CD4-positive, CD25-positive, alpha-beta regulatory T cell (primary cell): ENCODE measurements around the gene TCEA3. TPM values are rescaled to one million over a fixed set of nuclear protein-coding genes. Genes with fewer than 3 reads are reported as not detected.

ENCODE experiments used
- ATAC-seq, 2 donors: fragments of 150-1000 bp; cut with Tn5 transposase; one replicate each; pipeline ENCODE4 v1.10.0; 2021; ENCODE audit warnings: low read depth in 2 of 2, moderate number of reproducible peaks in 2 of 2, moderate library complexity in 1 of 2
- DNase-seq, 3 donors: peaks; one replicate each; pipeline versions ENCODE4 v3.0.0 to v3.0.0-alpha.2; 2012 to 2022; ENCODE audit warnings: mixed read lengths in 1 of 3
- H3K27ac ChIP-seq: one replicate; pipeline ENCODE4 v1.7.0; 2013; ENCODE audit warnings: mild to moderate bottlenecking, low read length; ENCODE audit not compliant: insufficient read depth, poor library complexity, severe bottlenecking
- H3K27me3 ChIP-seq: one replicate; pipeline ENCODE4 v1.7.0; 2013; ENCODE audit warnings: low read length; ENCODE audit not compliant: control insufficient read depth, insufficient read depth
- H3K36me3 ChIP-seq: one replicate; pipeline ENCODE4 v1.7.0; 2013; ENCODE audit warnings: mild to moderate bottlenecking, low read length, moderate library complexity; ENCODE audit not compliant: control insufficient read depth, insufficient read depth
- H3K4me1 ChIP-seq: 2 replicates; pipeline ENCODE4 v1.7.0; 2013; ENCODE audit warnings: mild to moderate bottlenecking, low read length; ENCODE audit not compliant: insufficient read depth, control insufficient read depth, poor library complexity, severe bottlenecking
- H3K4me3 ChIP-seq: one replicate; pipeline ENCODE4 v1.7.0; 2013; ENCODE audit warnings: low read depth, mild to moderate bottlenecking, low read length, moderate library complexity
- H3K9me3 ChIP-seq, 2 experiments: 1 replicate in 1 of 2; 2 replicates in 1 of 2; pipeline ENCODE4 v1.7.0; 2013; ENCODE audit warnings: low read length in 2 of 2, mild to moderate bottlenecking in 1 of 2, moderate library complexity in 1 of 2; ENCODE audit not compliant: control insufficient read depth in 2 of 2
- H3K27ac Mint-ChIP-seq, 3 donors: one replicate each; pipeline ENCODE4 v1.8.0; 2020 to 2022; ENCODE audit warnings: mild to moderate bottlenecking in 3 of 3, mixed read lengths in 3 of 3, moderate library complexity in 2 of 3
- H3K27me3 Mint-ChIP-seq: one replicate; pipeline ENCODE4 v1.8.0; 2022; ENCODE audit warnings: mild to moderate bottlenecking, mixed read lengths
- H3K36me3 Mint-ChIP-seq: one replicate; pipeline ENCODE4 v1.8.0; 2020; ENCODE audit warnings: mixed read lengths
- H3K4me1 Mint-ChIP-seq, 4 donors: one replicate each; pipeline ENCODE4 v1.8.0; 2020 to 2022; ENCODE audit warnings: mixed read lengths in 4 of 4, mild to moderate bottlenecking in 1 of 4
- H3K4me3 Mint-ChIP-seq, 4 donors: one replicate each; pipeline ENCODE4 v1.8.0; 2020 to 2022; ENCODE audit warnings: mild to moderate bottlenecking in 4 of 4, mixed read lengths in 4 of 4, moderate library complexity in 3 of 4
- H3K9me3 Mint-ChIP-seq, 7 donors: one replicate each; pipeline ENCODE4 v1.8.0; 2020 to 2022; ENCODE audit warnings: mixed read lengths in 7 of 7, mild to moderate bottlenecking in 3 of 7, moderate library complexity in 2 of 7
- polyA plus RNA-seq, 4 donors: library from polyadenylated mRNA; unstranded; fragments of 300-500 nt; fragmentation: Illumina TruSeq; gene quantifications; one replicate each; pipeline ENCODE4 v1.2.3, GENCODE V29; 2021
- total RNA-seq: library from RNA; stranded (reverse); gene quantifications from one replicate; pipeline ENCODE4 v1.2.3, GENCODE V29; 2022

TCEA3 gene
- total and polyA plus RNA-seq, 5 donors from 2014 or later, result 7.7 to 23.2 (median 8.5) TPM

- ATAC-seq, result no peak
- no peak for DNase-seq
- Mint-ChIP-seq H3K27me3 (no peaks in the 10 kb centered on the region), H3K9me3 (no peaks in the 10 kb centered on the region), H3K4me1 (peaks cover 0 to 13% (median 6%) of the 10 kb centered on the region in 4 donors), H3K36me3 (peaks cover 10% of the 10 kb centered on the region), H3K4me3 (no peak overlapping the region), H3K27ac (no peak overlapping the region)
- no peaks in the 10 kb centered on the region for H3K27me3 ChIP-seq
- H3K4me1 ChIP-seq, result no peaks in the 10 kb centered on the region
- H3K36me3 ChIP-seq, result no peaks in the 10 kb centered on the region
- no peaks in the 10 kb centered on the region for H3K9me3 ChIP-seq
- no peak overlapping the region for H3K4me3 ChIP-seq
- no peak overlapping the region for H3K27ac ChIP-seq
These were observed 22.1 kb downstream of the TCEA3 start for GRCh38 chr1:23402286-23403037.

GRCh38 chr1:23401313-23401712 is 23.2 kb downstream of the TCEA3 start:
- DNase-seq (no peak), ATAC-seq (no peak)
- Mint-ChIP-seq H3K27me3 (no peaks in the 10 kb centered on the region), H3K4me1 (peaks cover 0 to 13% (median 6%) of the 10 kb centered on the region in 4 donors), H3K27ac (no peak overlapping the region), H3K4me3 (no peak overlapping the region), H3K36me3 (peaks cover 10% of the 10 kb centered on the region), H3K9me3 (no peaks in the 10 kb centered on the region)
- no peak overlapping the region for H3K27ac ChIP-seq
- H3K9me3 ChIP-seq, result no peaks in the 10 kb centered on the region
- H3K4me1 ChIP-seq, result no peaks in the 10 kb centered on the region
- no peaks in the 10 kb centered on the region for H3K27me3 ChIP-seq
- no peaks in the 10 kb centered on the region for H3K36me3 ChIP-seq
- H3K4me3 ChIP-seq, result no peak overlapping the region

DNA sequence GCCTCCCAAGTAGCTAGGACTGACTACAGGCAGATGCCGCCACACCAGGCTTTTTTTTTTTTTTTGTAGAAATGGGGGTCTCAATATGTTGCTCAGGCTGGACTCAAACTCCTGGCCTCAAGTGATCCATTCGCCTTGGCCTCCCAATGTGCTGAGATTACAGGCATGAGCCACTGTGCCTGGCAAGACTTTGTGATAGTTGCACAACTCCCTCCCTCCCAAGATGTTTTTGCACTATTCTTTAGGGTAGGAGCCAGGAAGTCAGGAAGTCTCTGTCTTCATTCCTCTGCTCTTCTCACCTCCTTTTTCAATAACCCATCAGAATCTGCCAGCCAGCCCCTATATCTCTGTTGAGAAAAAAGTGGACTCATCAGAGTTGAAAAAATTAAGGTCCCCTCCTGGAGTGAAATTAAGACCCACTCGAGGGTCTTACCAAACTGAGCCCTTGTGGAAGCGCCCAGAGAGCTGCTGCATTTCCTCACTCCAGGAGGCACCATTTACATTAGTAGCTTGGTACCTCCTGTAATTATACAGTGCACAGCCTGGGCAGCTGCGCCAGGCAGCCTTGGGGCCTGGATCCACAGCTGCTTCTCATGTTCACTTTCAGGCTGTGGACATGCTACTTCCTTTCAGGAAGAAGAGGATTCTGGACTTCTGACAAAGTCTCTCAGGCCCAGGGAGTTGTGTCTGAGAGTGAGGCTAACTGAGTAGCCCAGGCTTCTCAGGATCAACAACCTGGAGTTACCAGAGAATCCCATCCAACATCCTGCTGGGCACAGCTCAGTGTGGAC is 24.0 kb downstream of the TCEA3 start:
- no peak for DNase-seq
- Histone ChIP-seq H3K4me3 (no peak overlapping the region), H3K9me3 (no peaks in the 10 kb centered on the region), H3K36me3 (no peaks in the 10 kb centered on the region), H3K4me1 (no peaks in the 10 kb centered on the region), H3K27me3 (no peaks in the 10 kb centered on the region), H3K27ac (no peak overlapping the region)
- Mint-ChIP-seq H3K27me3 (no peaks in the 10 kb centered on the region), H3K4me3 (no peak overlapping the region), H3K27ac (no peak overlapping the region), H3K36me3 (peaks cover 13% of the 10 kb centered on the region), H3K4me1 (peaks cover 0 to 13% (median 6%) of the 10 kb centered on the region in 4 donors), H3K9me3 (no peaks in the 10 kb centered on the region)
- no peak for ATAC-seq

GRCh38 chr1:23399229-23399628 is 25.3 kb downstream of the TCEA3 start:
- ATAC-seq (no peak), DNase-seq (no peak)
- Mint-ChIP-seq H3K27me3 (no peaks in the 10 kb centered on the region), H3K4me3 (no peak overlapping the region), H3K4me1 (peaks cover 0 to 9% (median 4%) of the 10 kb centered on the region in 4 donors), H3K36me3 (peaks cover 13% of the 10 kb centered on the region), H3K9me3 (no peaks in the 10 kb centered on the region), H3K27ac (no peak overlapping the region)
- Histone ChIP-seq H3K9me3 (no peaks in the 10 kb centered on the region), H3K27me3 (no peaks in the 10 kb centered on the region), H3K4me3 (no peak overlapping the region), H3K36me3 (no peaks in the 10 kb centered on the region), H3K4me1 (no peaks in the 10 kb centered on the region), H3K27ac (no peak overlapping the region)

DNA sequence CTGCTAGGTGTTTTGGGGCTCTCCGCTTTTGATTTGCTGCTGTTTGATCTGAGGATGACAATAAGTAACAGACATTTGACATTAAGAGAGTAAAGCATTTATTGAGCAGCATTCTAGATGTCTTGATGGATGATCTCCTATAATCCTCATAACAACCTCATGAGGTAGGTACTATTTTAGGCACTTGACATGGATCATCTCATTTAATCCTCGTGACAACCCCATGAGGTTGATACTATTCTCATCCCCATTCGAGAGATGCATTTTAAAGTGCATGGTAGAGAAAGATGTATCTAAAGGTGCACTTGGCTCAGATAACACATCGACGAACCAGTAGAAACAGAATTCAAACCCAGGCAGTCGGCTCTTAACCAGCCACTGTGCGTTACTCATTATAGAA is 26.6 kb downstream of the TCEA3 start:
- Histone ChIP-seq H3K4me3 (no peak overlapping the region), H3K9me3 (no peaks in the 10 kb centered on the region), H3K4me1 (no peaks in the 10 kb centered on the region), H3K27me3 (no peaks in the 10 kb centered on the region), H3K36me3 (no peaks in the 10 kb centered on the region), H3K27ac (no peak overlapping the region)
- no peak overlapping the region for H3K27ac Mint-ChIP-seq
- H3K36me3 Mint-ChIP-seq, result peaks cover 13% of the 10 kb centered on the region
- no peaks in the 10 kb centered on the region for H3K4me1 Mint-ChIP-seq
- no peak overlapping the region for H3K4me3 Mint-ChIP-seq
- H3K27me3 Mint-ChIP-seq, result no peaks in the 10 kb centered on the region
- DNase-seq, result no peak
- H3K9me3 Mint-ChIP-seq, result no peaks in the 10 kb centered on the region
- no peak for ATAC-seq

GRCh38 chr1:23396380-23396779 is 28.2 kb downstream of the TCEA3 start:
- H3K27me3 ChIP-seq, result no peaks in the 10 kb centered on the region
- H3K4me3 ChIP-seq, result no peak overlapping the region
- H3K9me3 ChIP-seq, result no peaks in the 10 kb centered on the region
- H3K4me1 Mint-ChIP-seq, result no peaks in the 10 kb centered on the region
- no peaks in the 10 kb centered on the region for H3K4me1 ChIP-seq
- H3K27me3 Mint-ChIP-seq, result no peaks in the 10 kb centered on the region
- DNase-seq, result no peak
- no peaks in the 10 kb centered on the region for H3K36me3 ChIP-seq
- H3K36me3 Mint-ChIP-seq, result peaks cover 10% of the 10 kb centered on the region
- H3K27ac ChIP-seq, result no peak overlapping the region
- no peak overlapping the region for H3K27ac Mint-ChIP-seq
- no peaks in the 10 kb centered on the region for H3K9me3 Mint-ChIP-seq
- no peak for ATAC-seq
- H3K4me3 Mint-ChIP-seq, result no peak overlapping the region

- no peak overlapping the region for H3K4me3 ChIP-seq
These were observed 28.7 kb downstream of the TCEA3 start for GRCh38 chr1:23395849-23396248.

More at GRCh38 chr1:23395849-23396248, 28.7 kb downstream of the TCEA3 start:
- H3K4me1 Mint-ChIP-seq, result no peaks in the 10 kb centered on the region
- Histone ChIP-seq H3K9me3 (no peaks in the 10 kb centered on the region), H3K27me3 (no peaks in the 10 kb centered on the region), H3K27ac (no peak overlapping the region), H3K4me1 (no peaks in the 10 kb centered on the region), H3K36me3 (no peaks in the 10 kb centered on the region)
- peak overlapping the region in 1 of 3 donors; percentile 23 for H3K27ac Mint-ChIP-seq
- ATAC-seq, result no peak
- no peak for DNase-seq
- H3K27me3 Mint-ChIP-seq, result no peaks in the 10 kb centered on the region
- no peaks in the 10 kb centered on the region for H3K9me3 Mint-ChIP-seq
- peaks cover 10% of the 10 kb centered on the region for H3K36me3 Mint-ChIP-seq
- no peak overlapping the region for H3K4me3 Mint-ChIP-seq
